ENCODE data around the gene ATP11C. TPM values are rescaled to one million over a fixed set of nuclear protein-coding genes. Genes with fewer than 3 reads are reported as not detected.

ATP11C gene
- total and polyA plus RNA-seq, 2 experiments from 2014 or later, result 8.5 to 22.3 TPM

DNA sequence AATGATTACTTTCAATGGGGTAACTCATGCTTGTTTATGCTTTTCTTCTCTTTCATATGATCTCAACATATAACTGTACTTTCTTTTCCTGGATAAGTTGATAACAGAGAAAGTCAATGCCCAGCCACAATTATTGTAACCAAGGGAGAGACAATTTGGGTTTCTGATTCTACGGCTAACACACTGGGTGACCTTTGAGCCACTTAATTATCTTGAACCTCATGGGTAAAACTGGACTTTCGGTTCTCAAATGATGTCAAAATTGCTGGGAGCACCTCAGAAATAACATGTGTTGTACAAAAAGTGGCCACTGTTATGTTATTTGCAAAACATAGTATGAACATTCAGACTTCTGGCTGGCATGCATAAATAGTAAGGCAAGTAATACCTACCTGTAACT is 145.3 kb downstream of the ATP11C start:
- Histone ChIP-seq H3K4me2 (no peak overlapping the region), H3K79me2 (no peaks in the 10 kb centered on the region), H3K9me2 (replicated peaks; ENCODE audit: insufficient read depth) (no peaks in the 10 kb centered on the region), H2AFZ (no peak overlapping the region), H4K20me1 (ENCODE audit: insufficient read depth, poor library complexity, severe bottlenecking) (no peaks in the 10 kb centered on the region), H3K27me3 (no peaks in the 10 kb centered on the region), H3K4me3 (no peak overlapping the region), H3K36me3 (replicated peaks; ENCODE audit: insufficient read depth, low read depth) (no peaks in the 10 kb centered on the region), H3K9me3 (ENCODE audit: low read depth) (no peaks in the 10 kb centered on the region), H3K4me1 (ENCODE audit: insufficient read depth) (no peaks in the 10 kb centered on the region), H3K27ac (no peak overlapping the region)
- no peak for TF ChIP-seq EZH2 (IDR thresholded peaks at IDR 0.05; ENCODE audit: borderline replicate concordance)
- 74% methylated on average over 2 of the region's 2 CpGs for WGBS (ENCODE audit: low lambda C conversion rate, missing lambda C conversion rate)
- no peak for DNase-seq (ENCODE audit: low spot score)

DNA sequence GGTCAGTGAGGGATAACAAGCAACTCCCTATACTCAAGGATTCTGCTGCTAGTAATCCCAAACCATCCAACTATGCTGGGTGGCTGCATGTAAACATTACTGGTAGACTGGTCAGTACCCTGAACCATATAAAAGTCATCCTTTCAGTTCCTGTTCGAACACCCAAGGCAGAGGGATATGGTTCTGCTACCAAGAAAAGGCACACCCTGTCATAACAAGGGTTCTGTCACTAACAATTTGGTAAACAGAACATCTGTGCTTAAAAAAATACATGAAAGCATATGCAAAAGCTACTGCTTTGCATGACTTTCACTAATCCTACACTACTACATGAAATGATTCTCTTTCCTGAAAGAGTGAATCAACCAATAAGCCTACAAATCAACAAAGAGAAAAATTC is 148.0 kb downstream of the ATP11C start:
- TF ChIP-seq, protein P1, sequence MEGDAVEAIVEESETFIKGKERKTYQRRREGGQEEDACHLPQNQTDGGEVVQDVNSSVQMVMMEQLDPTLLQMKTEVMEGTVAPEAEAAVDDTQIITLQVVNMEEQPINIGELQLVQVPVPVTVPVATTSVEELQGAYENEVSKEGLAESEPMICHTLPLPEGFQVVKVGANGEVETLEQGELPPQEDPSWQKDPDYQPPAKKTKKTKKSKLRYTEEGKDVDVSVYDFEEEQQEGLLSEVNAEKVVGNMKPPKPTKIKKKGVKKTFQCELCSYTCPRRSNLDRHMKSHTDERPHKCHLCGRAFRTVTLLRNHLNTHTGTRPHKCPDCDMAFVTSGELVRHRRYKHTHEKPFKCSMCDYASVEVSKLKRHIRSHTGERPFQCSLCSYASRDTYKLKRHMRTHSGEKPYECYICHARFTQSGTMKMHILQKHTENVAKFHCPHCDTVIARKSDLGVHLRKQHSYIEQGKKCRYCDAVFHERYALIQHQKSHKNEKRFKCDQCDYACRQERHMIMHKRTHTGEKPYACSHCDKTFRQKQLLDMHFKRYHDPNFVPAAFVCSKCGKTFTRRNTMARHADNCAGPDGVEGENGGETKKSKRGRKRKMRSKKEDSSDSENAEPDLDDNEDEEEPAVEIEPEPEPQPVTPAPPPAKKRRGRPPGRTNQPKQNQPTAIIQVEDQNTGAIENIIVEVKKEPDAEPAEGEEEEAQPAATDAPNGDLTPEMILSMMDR (IDR thresholded peaks at IDR 0.05; ENCODE audit: poor library complexity), result no peak
- TF ChIP-seq EZH2 (IDR thresholded peaks at IDR 0.05; ENCODE audit: borderline replicate concordance), result no peak
- H3K27me3 ChIP-seq, result no peaks in the 10 kb centered on the region
- 52% methylated on average over 1 of the region's 1 CpG for WGBS (ENCODE audit: low lambda C conversion rate, missing lambda C conversion rate)

DNA sequence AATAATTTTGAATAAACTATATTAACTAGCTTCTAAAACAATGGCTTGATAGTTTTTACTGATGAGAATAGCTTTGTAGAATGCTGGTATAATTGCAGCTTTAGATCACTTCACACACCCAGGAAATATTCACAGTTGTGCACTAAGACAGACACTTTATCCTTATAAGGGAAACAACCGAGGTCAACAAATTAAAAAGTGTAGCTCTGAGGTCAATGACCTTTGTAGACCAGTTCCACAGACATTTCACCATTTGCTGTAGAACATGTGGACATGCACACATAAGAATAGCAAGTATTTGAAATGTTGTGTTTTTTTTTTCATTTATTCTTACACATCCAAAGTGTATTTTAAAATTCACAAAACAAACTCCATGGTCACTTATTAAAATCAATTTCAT is 148.9 kb downstream of the ATP11C start:
- TF ChIP-seq EZH2phosphoT487 (IDR thresholded peaks at IDR 0.05; ENCODE audit: low read depth, severe bottlenecking, unreplicated experiment), result no peak
- TF ChIP-seq, protein P1 (IDR thresholded peaks at IDR 0.05; ENCODE audit: poor library complexity), result no peak
- no peak for TF ChIP-seq EZH2 (IDR thresholded peaks at IDR 0.05; ENCODE audit: borderline replicate concordance)
- H3K9me3 ChIP-seq (ENCODE audit: low read depth), result no peaks in the 10 kb centered on the region
- no peak overlapping the region for H3K4me3 ChIP-seq
- no peaks in the 10 kb centered on the region for H3K4me1 ChIP-seq (ENCODE audit: insufficient read depth)
- no peaks in the 10 kb centered on the region for H3K27me3 ChIP-seq
- H3K4me2 ChIP-seq, result no peak overlapping the region
- DNase-seq (ENCODE audit: low spot score), result no peak
- WGBS (ENCODE audit: low lambda C conversion rate, missing lambda C conversion rate), result 38% methylated on average over 1 of the region's 1 CpG
- no peaks in the 10 kb centered on the region for H3K79me2 ChIP-seq
- H3K9me2 ChIP-seq (replicated peaks; ENCODE audit: insufficient read depth), result no peaks in the 10 kb centered on the region
- no peaks in the 10 kb centered on the region for H3K36me3 ChIP-seq (replicated peaks; ENCODE audit: insufficient read depth, low read depth)
- H3K27ac ChIP-seq, result no peak overlapping the region
- no peak overlapping the region for H2AFZ ChIP-seq
- H4K20me1 ChIP-seq (ENCODE audit: insufficient read depth, poor library complexity, severe bottlenecking), result no peaks in the 10 kb centered on the region

More for the DNA sequence above, 148.0 kb downstream of the ATP11C start:
- Histone ChIP-seq H3K4me1 (ENCODE audit: insufficient read depth) (no peaks in the 10 kb centered on the region), H3K27ac (no peak overlapping the region), H2AFZ (no peak overlapping the region), H3K79me2 (no peaks in the 10 kb centered on the region), H3K4me2 (no peak overlapping the region), H3K36me3 (replicated peaks; ENCODE audit: insufficient read depth, low read depth) (no peaks in the 10 kb centered on the region), H3K9me3 (ENCODE audit: low read depth) (no peaks in the 10 kb centered on the region), H4K20me1 (ENCODE audit: insufficient read depth, poor library complexity, severe bottlenecking) (no peaks in the 10 kb centered on the region), H3K4me3 (no peak overlapping the region), H3K9me2 (replicated peaks; ENCODE audit: insufficient read depth) (no peaks in the 10 kb centered on the region)
- no peak for DNase-seq (ENCODE audit: low spot score)

DNA sequence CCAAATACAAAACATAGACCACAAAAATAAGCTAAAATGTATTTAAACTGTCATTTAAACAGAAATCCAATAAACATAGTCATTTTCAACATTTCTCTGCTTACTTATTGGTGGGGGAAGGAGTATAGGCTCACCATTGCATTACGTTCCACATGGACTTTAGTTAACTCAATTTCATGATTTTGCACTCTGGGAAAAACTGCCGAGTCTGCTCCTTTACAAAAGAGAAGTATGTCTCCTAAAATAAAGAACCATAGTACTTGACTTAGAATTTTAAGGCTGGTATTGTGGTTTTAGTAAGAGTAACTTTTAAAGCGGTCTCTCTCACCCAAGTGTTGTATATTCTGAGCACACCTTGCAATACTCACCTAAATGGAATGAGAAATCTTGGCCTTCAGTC is 149.8 kb downstream of the ATP11C start:
- Histone ChIP-seq H3K79me2 (no peaks in the 10 kb centered on the region), H3K27me3 (no peaks in the 10 kb centered on the region), H3K4me1 (ENCODE audit: insufficient read depth) (no peaks in the 10 kb centered on the region), H2AFZ (no peak overlapping the region), H4K20me1 (ENCODE audit: insufficient read depth, poor library complexity, severe bottlenecking) (no peaks in the 10 kb centered on the region), H3K9me2 (replicated peaks; ENCODE audit: insufficient read depth) (no peaks in the 10 kb centered on the region), H3K4me2 (no peak overlapping the region), H3K36me3 (replicated peaks; ENCODE audit: insufficient read depth, low read depth) (no peaks in the 10 kb centered on the region), H3K27ac (no peak overlapping the region), H3K9me3 (ENCODE audit: low read depth) (no peaks in the 10 kb centered on the region), H3K4me3 (no peak overlapping the region)
- DNase-seq (ENCODE audit: low spot score), result no peak
- TF ChIP-seq EZH2phosphoT487 (IDR thresholded peaks at IDR 0.05; ENCODE audit: low read depth, severe bottlenecking, unreplicated experiment) (no peak), EZH2 (IDR thresholded peaks at IDR 0.05; ENCODE audit: borderline replicate concordance) (no peak)
- TF ChIP-seq, protein P1 (IDR thresholded peaks at IDR 0.05; ENCODE audit: poor library complexity), result no peak
- 75% methylated on average over 3 of the region's 3 CpGs for WGBS (ENCODE audit: low lambda C conversion rate, missing lambda C conversion rate)

Measured in hepatocyte (in vitro differentiated cells).